ENCODE data around the gene PCGF1. TPM values are rescaled to one million over a fixed set of nuclear protein-coding genes. Genes with fewer than 3 reads are reported as not detected.

Gene PCGF1
- total and polyA plus RNA-seq, 2 of the 13 experiments (the other 11 are each of a cell fraction or from before 2014, with no cell fraction given): 20.4 to 22.6 TPM

DNA sequence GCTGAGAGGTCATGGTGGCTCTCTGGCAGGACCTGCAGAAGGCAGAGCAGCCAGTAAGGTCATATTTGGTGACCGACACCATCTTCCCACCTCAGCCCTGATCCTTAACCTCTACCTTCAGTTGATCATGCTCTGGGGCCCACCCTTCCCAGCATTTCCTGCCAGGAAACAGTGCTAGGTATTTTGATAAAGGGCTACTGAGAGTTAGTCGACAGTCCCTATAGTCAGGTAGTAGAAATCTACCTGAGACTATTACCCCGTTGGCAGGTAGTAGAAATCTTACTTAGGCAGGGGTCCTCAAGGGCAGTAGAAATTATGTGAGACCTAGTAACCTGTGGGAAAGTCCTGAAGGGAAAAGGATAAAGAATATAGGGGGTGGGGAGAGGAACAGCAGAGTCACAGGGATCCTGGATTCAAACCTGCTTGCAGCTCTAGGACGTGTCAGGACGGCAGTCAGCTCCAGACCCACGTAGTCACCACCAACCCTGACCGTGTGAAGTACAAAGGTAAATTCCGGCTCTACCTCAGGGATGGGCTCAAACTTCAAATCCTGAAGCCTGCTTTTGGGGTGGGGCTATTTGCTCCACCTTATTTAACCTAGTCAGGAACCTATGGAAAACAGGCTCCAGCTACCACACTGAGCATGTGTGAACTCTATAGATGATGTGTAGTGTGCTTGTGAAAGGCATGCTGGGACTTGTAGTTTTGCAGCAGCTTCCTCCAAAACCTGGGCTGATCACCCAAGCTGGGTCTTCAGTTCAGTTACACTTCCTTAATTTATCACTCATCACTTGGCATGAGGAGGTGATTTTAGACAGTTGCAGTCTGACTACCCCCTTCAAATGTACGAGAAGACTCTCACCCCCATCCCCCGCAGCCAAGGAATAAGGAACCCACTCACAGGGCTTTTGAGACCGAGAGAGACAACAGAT is 18.5 kb upstream of the PCGF1 start, which contains the start of gene DQX1 (continued):
- TF ChIP-seq ZNF691 (CRISPR knock-in tag; IDR thresholded peaks at IDR 0.05; ENCODE audit: borderline replicate concordance, low read depth): no peak
- TF ChIP-seq ZNF891 (CRISPR knock-in tag; IDR thresholded peaks at IDR 0.05): 0 out of 2 replicates have a peak, but pooled peaks have one; percentile 26
- peak; percentile 65 for TF ChIP-seq ZNF781 (CRISPR knock-in tag; IDR thresholded peaks at IDR 0.05; ENCODE audit: borderline replicate concordance, not compliant biosample characterization)
- no peak for TF ChIP-seq FOXO4 (CRISPR knock-in tag; conservative IDR thresholded peaks at IDR 0.05)
- no peak for TF ChIP-seq ZNF839 (CRISPR knock-in tag; IDR thresholded peaks at IDR 0.05; ENCODE audit: borderline replicate concordance)
- no peak for TF ChIP-seq ZNF549 (CRISPR knock-in tag; IDR thresholded peaks at IDR 0.05)
- no peak for TF ChIP-seq ZMYM2 (CRISPR knock-in tag; IDR thresholded peaks at IDR 0.05)
- TF ChIP-seq, protein P1, sequence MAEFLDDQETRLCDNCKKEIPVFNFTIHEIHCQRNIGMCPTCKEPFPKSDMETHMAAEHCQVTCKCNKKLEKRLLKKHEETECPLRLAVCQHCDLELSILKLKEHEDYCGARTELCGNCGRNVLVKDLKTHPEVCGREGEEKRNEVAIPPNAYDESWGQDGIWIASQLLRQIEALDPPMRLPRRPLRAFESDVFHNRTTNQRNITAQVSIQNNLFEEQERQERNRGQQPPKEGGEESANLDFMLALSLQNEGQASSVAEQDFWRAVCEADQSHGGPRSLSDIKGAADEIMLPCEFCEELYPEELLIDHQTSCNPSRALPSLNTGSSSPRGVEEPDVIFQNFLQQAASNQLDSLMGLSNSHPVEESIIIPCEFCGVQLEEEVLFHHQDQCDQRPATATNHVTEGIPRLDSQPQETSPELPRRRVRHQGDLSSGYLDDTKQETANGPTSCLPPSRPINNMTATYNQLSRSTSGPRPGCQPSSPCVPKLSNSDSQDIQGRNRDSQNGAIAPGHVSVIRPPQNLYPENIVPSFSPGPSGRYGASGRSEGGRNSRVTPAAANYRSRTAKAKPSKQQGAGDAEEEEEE (CRISPR knock-in tag; IDR thresholded peaks at IDR 0.05; ENCODE audit: borderline replicate concordance): no peak
- peak; percentile 83 for TF ChIP-seq MAX (IDR thresholded peaks at IDR 0.05)
- no peak for TF ChIP-seq ZNF850 (CRISPR knock-in tag; conservative IDR thresholded peaks at IDR 0.05)
- no peak for TF ChIP-seq ZFP90 (CRISPR knock-in tag; IDR thresholded peaks at IDR 0.05; ENCODE audit: borderline replicate concordance)
- TF ChIP-seq RARG (CRISPR knock-in tag; IDR thresholded peaks at IDR 0.05; ENCODE audit: low read depth): no peak
- TF ChIP-seq ZSCAN20 (CRISPR knock-in tag; IDR thresholded peaks at IDR 0.05; ENCODE audit: borderline replicate concordance): no peak
- no peak for TF ChIP-seq ZNF251 (CRISPR knock-in tag; IDR thresholded peaks at IDR 0.05)
- TF ChIP-seq ZNF296 (CRISPR knock-in tag; conservative IDR thresholded peaks at IDR 0.05): no peak
- TF ChIP-seq U2AF2 (IDR thresholded peaks at IDR 0.05; ENCODE audit: low read depth, low read length): no peak
- TF ChIP-seq TBX2 (CRISPR knock-in tag; IDR thresholded peaks at IDR 0.05; ENCODE audit: borderline replicate concordance): peak; percentile 91
- TF ChIP-seq RFX1 (IDR thresholded peaks at IDR 0.05): no peak
- no peak for TF ChIP-seq TBP (CRISPR knock-in tag; IDR thresholded peaks at IDR 0.05)
- peak in 1 of 2 experiments; percentile 69; a peak in 1 of 4 replicates for TF ChIP-seq KLF16 (CRISPR knock-in tag; IDR thresholded peaks at IDR 0.05)
- no peak; the same call in 1 of the 2 replicates for TF ChIP-seq KDM5A (IDR thresholded peaks at IDR 0.05; ENCODE audit: borderline replicate concordance, low read length)
- TF ChIP-seq ZNF550 (CRISPR knock-in tag; IDR thresholded peaks at IDR 0.05; ENCODE audit: borderline replicate concordance): no peak
- no peak for TF ChIP-seq JUND (CRISPR knock-in tag; IDR thresholded peaks at IDR 0.05)
- peak; percentile 50; the same call in 1 of the 2 replicates for TF ChIP-seq SOX13 (IDR thresholded peaks at IDR 0.05)
- TF ChIP-seq SOX13 (CRISPR knock-in tag; conservative IDR thresholded peaks at IDR 0.05 in 1 of 2, IDR thresholded peaks at IDR 0.05 in 1 of 2): peak in 1 of 2 experiments; percentile 44; a peak in 1 of 4 replicates
